H9 (cell line): ENCODE measurements around the gene SPEM3. TPM values are rescaled to one million over a fixed set of nuclear protein-coding genes. Genes with fewer than 3 reads are reported as not detected.

ENCODE experiments used
- DNase-seq: peaks from one replicate; pipeline ENCODE4 v3.0.0-alpha.2; 2017
- H2AFZ ChIP-seq: one replicate; pipeline ENCODE4 v1.6.1; 2013; ENCODE audit warnings: mild to moderate bottlenecking, low read length, control low read depth, moderate library complexity
- H2AK5ac ChIP-seq: 2 replicates; pipeline ENCODE4 v1.6.1; 2013; ENCODE audit warnings: low read length, control low read depth, mixed read lengths; ENCODE audit not compliant: insufficient read length
- H2BK120ac ChIP-seq: one replicate; pipeline ENCODE4 v1.6.1; 2013; ENCODE audit warnings: low read depth, mild to moderate bottlenecking, low read length, control low read depth, inconsistent platforms; ENCODE audit not compliant: poor library complexity, severe bottlenecking
- H2BK12ac ChIP-seq: 2 replicates; pipeline ENCODE4 v1.6.1; 2013; ENCODE audit warnings: low read length, control low read depth, mixed read lengths, low read depth; ENCODE audit not compliant: insufficient read length
- H2BK15ac ChIP-seq: 2 replicates; pipeline ENCODE4 v1.6.1; 2013; ENCODE audit warnings: low read depth, low read length, control low read depth
- H2BK20ac ChIP-seq: one replicate; pipeline ENCODE4 v1.6.1; 2013; ENCODE audit warnings: low read depth, mild to moderate bottlenecking, low read length, control low read depth, inconsistent platforms; ENCODE audit not compliant: poor library complexity, severe bottlenecking
- H2BK5ac ChIP-seq: 2 replicates; pipeline ENCODE4 v1.6.1; 2013; ENCODE audit warnings: low read length, control low read depth, mixed read lengths; ENCODE audit not compliant: insufficient read length
- H3K14ac ChIP-seq: 2 replicates; pipeline ENCODE4 v1.6.1; 2013; ENCODE audit warnings: low read length, control low read depth; ENCODE audit not compliant: insufficient read depth
- H3K18ac ChIP-seq: 2 replicates; pipeline ENCODE4 v1.6.1; 2013; ENCODE audit warnings: low read depth, mild to moderate bottlenecking, mixed read lengths, low read length, control low read depth; ENCODE audit not compliant: insufficient read length
- H3K23ac ChIP-seq: 2 replicates; pipeline ENCODE4 v1.6.1; 2013; ENCODE audit warnings: low read length, control low read depth, mixed read lengths, low read depth; ENCODE audit not compliant: insufficient read length
- H3K23me2 ChIP-seq: 2 replicates; pipeline ENCODE4 v1.6.1; 2013; ENCODE audit warnings: low read depth, mild to moderate bottlenecking, mixed read lengths, low read length, control low read depth; ENCODE audit not compliant: insufficient read length, poor library complexity, severe bottlenecking
- H3K27ac ChIP-seq: 2 replicates; pipeline ENCODE4 v1.5.1; 2013; ENCODE audit warnings: low read length, control low read depth, mixed read lengths, low read depth; ENCODE audit not compliant: insufficient read length
- H3K27me3 ChIP-seq: 2 replicates; pipeline ENCODE4 v1.6.1; 2013; ENCODE audit warnings: low read length, control low read depth, inconsistent platforms; ENCODE audit not compliant: insufficient read depth
- H3K4ac ChIP-seq: 2 replicates; pipeline ENCODE4 v1.6.1; 2013; ENCODE audit warnings: low read depth, mild to moderate bottlenecking, control low read depth, inconsistent platforms, low read length, moderate library complexity
- H3K4me1 ChIP-seq: 2 replicates; pipeline ENCODE4 v1.6.1; 2013; ENCODE audit warnings: low read length, control low read depth, inconsistent platforms; ENCODE audit not compliant: insufficient read depth
- H3K4me2 ChIP-seq: 2 replicates; pipeline ENCODE4 v1.6.1; 2013; ENCODE audit warnings: low read length, control low read depth, mixed read lengths; ENCODE audit not compliant: insufficient read length, insufficient read depth
- H3K56ac ChIP-seq: 2 replicates; pipeline ENCODE4 v1.6.1; 2013; ENCODE audit warnings: low read depth, mild to moderate bottlenecking, mixed read lengths, low read length, control low read depth; ENCODE audit not compliant: insufficient read length
- H3K79me1 ChIP-seq: 2 replicates; pipeline ENCODE4 v1.6.1; 2013; ENCODE audit warnings: low read depth, mild to moderate bottlenecking, moderate library complexity, low read length, control low read depth, inconsistent platforms; ENCODE audit not compliant: insufficient read depth, poor library complexity, severe bottlenecking
- H3K79me2 ChIP-seq: 2 replicates; pipeline ENCODE4 v1.6.1; 2013; ENCODE audit warnings: low read length, control low read depth, inconsistent platforms; ENCODE audit not compliant: insufficient read depth
- H3K9ac ChIP-seq: 2 replicates; pipeline ENCODE4 v1.6.1; 2013; ENCODE audit warnings: low read length, control low read depth, mixed read lengths; ENCODE audit not compliant: insufficient read length; ENCODE audit errors: extremely low read depth
- H3K9me3 ChIP-seq: one replicate; pipeline ENCODE4 v1.6.1; 2013; ENCODE audit warnings: low read depth, low read length, inconsistent platforms; ENCODE audit not compliant: control insufficient read depth
- H3T11ph ChIP-seq: one replicate; pipeline ENCODE4 v1.6.1; 2013; ENCODE audit warnings: mild to moderate bottlenecking, low read length, control low read depth, inconsistent platforms
- H4K20me1 ChIP-seq: one replicate; pipeline ENCODE4 v1.6.1; 2013; ENCODE audit not compliant: control insufficient read depth, insufficient read length, insufficient read depth
- H4K5ac ChIP-seq: 2 replicates; pipeline ENCODE4 v1.6.1; 2013; ENCODE audit warnings: low read depth, mild to moderate bottlenecking, mixed read lengths, low read length, control low read depth; ENCODE audit not compliant: insufficient read length
- H4K8ac ChIP-seq: replicated peaks from 2 replicates; pipeline ENCODE4 v1.6.1; 2013; ENCODE audit warnings: low read length, control low read depth, mixed read lengths, low read depth; ENCODE audit not compliant: insufficient read length
- H4K91ac ChIP-seq: 2 replicates; pipeline ENCODE4 v1.6.1; 2013; ENCODE audit warnings: low read depth, mild to moderate bottlenecking, moderate library complexity, mixed read lengths, low read length, control low read depth; ENCODE audit not compliant: insufficient read length
- H3K27ac Mint-ChIP-seq, 3 experiments: 2 replicates in 2 of 3; 3 replicates in 1 of 3; pipeline ENCODE4 v1.8.0; 2020 to 2021; ENCODE audit warnings: mixed read lengths in 3 of 3, mild to moderate bottlenecking in 1 of 3, moderate library complexity in 1 of 3
- H3K27me3 Mint-ChIP-seq: 2 replicates; pipeline ENCODE4 v1.8.0; 2021; ENCODE audit warnings: low read depth, mild to moderate bottlenecking, moderate library complexity, mixed read lengths
- H3K36me3 Mint-ChIP-seq, 3 experiments: 2 replicates in 2 of 3; 3 replicates in 1 of 3; pipeline ENCODE4 v1.8.0; 2020 to 2021; ENCODE audit warnings: low read depth in 3 of 3, mixed read lengths in 3 of 3; ENCODE audit not compliant: insufficient read depth in 1 of 3
- H3K4me1 Mint-ChIP-seq, 2 experiments: 2 replicates each; pipeline ENCODE4 v1.8.0; 2020; ENCODE audit warnings: mixed read lengths in 2 of 2
- H3K4me3 Mint-ChIP-seq, 2 experiments: 2 replicates in 1 of 2; 3 replicates in 1 of 2; pipeline ENCODE4 v1.8.0; 2020 to 2021; ENCODE audit warnings: mild to moderate bottlenecking in 2 of 2, mixed read lengths in 2 of 2, moderate library complexity in 1 of 2
- H3K9me3 Mint-ChIP-seq, 2 experiments: 2 replicates in 1 of 2; 3 replicates in 1 of 2; pipeline ENCODE4 v1.8.0; 2020; ENCODE audit warnings: mild to moderate bottlenecking in 2 of 2, mixed read lengths in 2 of 2, moderate library complexity in 1 of 2
- CTCF ChIP-seq: fragments of 200-600 bp; sonication (generic); conservative IDR thresholded peaks from 3 replicates; pipeline ENCODE4 v1.8.0; 2021; ENCODE audit warnings: antibody characterized with exemption, mild to moderate bottlenecking
- WGBS: extraction: QIAGEN DNeasy Blood & Tissue Kit; methylation state at CpG from one replicate; pipeline ENCODE4 v1.1.7; 2013; ENCODE audit warnings: missing lambda C conversion rate, low lambda C conversion rate, mixed read lengths; ENCODE audit not compliant: insufficient read length; ENCODE audit errors: extremely low coverage; 5-methylcytosine and 5-hydroxymethylcytosine counted together
- total RNA-seq: library from RNA; stranded (reverse); gene quantifications from 2 replicates; pipeline ENCODE4 v1.2.1, GENCODE V29; 2021

The SPEM3 gene
- total RNA-seq, 1 experiment from 2014 or later = not detected

- H3K36me3 Mint-ChIP-seq = peaks cover 3 to 11% (median 4%) of the 10 kb centered on the region in 3 experiments; a peak in 5 of 7 replicates
- H3K27ac Mint-ChIP-seq = peak overlapping the region; percentile 84 to 96 (median 96); a peak in 4 of 7 replicates
- H3K4me3 Mint-ChIP-seq = peak overlapping the region; percentile 84 to 94
- H3K9me3 ChIP-seq = no peaks in the 10 kb centered on the region
- no peaks in the 10 kb centered on the region for H3K27me3 Mint-ChIP-seq
- no peak overlapping the region for H3K4ac ChIP-seq
- H2BK12ac ChIP-seq = no peak overlapping the region
- DNase-seq = no peak
- H3K4me1 Mint-ChIP-seq = peaks cover 26 to 37% of the 10 kb centered on the region in 2 experiments
- H3K79me2 ChIP-seq = no peaks in the 10 kb centered on the region
- H3K56ac ChIP-seq = no peak overlapping the region
- H4K91ac ChIP-seq = no peak overlapping the region
- no peak overlapping the region for H2BK120ac ChIP-seq
- no peak overlapping the region for H3T11ph ChIP-seq
- H3K9me3 Mint-ChIP-seq = no peaks in the 10 kb centered on the region
- peak overlapping the region; percentile 37 for H3K4me2 ChIP-seq
- H2AFZ ChIP-seq = no peak overlapping the region
- H2BK20ac ChIP-seq = no peak overlapping the region
- no peak overlapping the region for H4K8ac ChIP-seq
- H3K27me3 ChIP-seq = no peaks in the 10 kb centered on the region
- H3K4me1 ChIP-seq = no peaks in the 10 kb centered on the region; the same call in 1 of the 2 replicates
- H4K20me1 ChIP-seq = no peaks in the 10 kb centered on the region
- no CpG with 5 or more reads among the region's 13 CpGs for WGBS
- no peak overlapping the region for H3K18ac ChIP-seq
- H3K9ac ChIP-seq = peak overlapping the region; percentile 9
- H2BK15ac ChIP-seq = no peak overlapping the region
- no peak overlapping the region for H2AK5ac ChIP-seq
- TF ChIP-seq CTCF = no peak
- peaks cover 5% of the 10 kb centered on the region for H3K23me2 ChIP-seq
- H3K27ac ChIP-seq = no peak overlapping the region
- H2BK5ac ChIP-seq = no peak overlapping the region
- H3K23ac ChIP-seq = no peak overlapping the region
- H3K14ac ChIP-seq = peak overlapping the region; percentile 7; the same call in 1 of the 2 replicates
- H4K5ac ChIP-seq = no peak overlapping the region
- H3K79me1 ChIP-seq = no peaks in the 10 kb centered on the region
These were observed 25.0 kb upstream of the SPEM3 start for GRCh38 chr17:7403727-7403976.
